GM18526 (cell line): Measurements from ENCODE around the gene TACC2.

Source experiments
- POLR2A ChIP-seq: IDR thresholded peaks from 3 replicates; pipeline ENCODE4 v1.6.1; 2011; ENCODE audit not compliant: insufficient read length; ENCODE audit errors: extremely low read depth

TACC2 gene

GRCh38 chr10:122044713-122045112 is 55.8 kb downstream of the TACC2 start:
- TF ChIP-seq POLR2A, result no peak

- no peak for TF ChIP-seq POLR2A
Observed at GRCh38 chr10:122045212-122045611, 56.2 kb downstream of the TACC2 start.

DNA sequence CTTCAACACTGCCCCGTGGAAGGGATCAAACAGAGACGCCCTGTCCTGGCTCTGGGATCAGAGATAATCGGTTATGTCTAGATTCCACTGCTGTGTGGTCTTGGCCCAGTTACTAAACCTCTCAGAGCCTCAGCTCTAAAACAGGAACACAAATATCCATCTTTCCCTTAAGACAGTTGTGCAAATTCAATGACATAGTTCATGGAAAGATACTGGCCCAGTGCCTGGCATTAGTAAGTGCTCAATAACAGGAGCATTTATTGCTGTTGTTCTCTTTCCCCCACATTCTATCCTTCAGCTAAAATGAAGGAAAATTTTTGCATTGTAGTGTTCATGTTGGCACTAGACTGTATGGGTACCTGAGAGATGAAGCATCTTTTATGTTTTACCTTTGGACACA is 58.6 kb downstream of the TACC2 start:
- no peak for TF ChIP-seq POLR2A

- no peak for TF ChIP-seq POLR2A
Observed at GRCh38 chr10:122049076-122049475, 60.1 kb downstream of the TACC2 start.

DNA sequence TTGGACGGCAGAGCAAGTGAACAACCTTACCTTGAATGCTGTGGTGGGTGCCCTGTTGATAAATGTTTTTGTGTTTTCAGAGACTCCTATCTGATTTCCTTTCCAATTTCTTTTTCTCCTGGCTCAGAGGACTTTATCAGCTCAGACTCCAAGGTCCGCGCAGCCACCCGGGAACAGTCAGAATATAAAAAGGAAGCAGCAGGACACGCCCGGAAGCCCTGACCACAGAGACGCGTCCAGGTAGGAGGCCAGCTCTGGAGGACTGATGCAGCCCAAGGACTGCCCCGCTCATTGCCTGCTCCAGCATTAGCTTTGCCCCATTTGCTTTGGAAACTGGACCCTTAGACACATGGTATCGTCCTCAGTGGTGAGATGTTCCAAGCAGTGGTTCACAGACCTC is 61.3 kb downstream of the TACC2 start:
- TF ChIP-seq POLR2A, result no peak

DNA sequence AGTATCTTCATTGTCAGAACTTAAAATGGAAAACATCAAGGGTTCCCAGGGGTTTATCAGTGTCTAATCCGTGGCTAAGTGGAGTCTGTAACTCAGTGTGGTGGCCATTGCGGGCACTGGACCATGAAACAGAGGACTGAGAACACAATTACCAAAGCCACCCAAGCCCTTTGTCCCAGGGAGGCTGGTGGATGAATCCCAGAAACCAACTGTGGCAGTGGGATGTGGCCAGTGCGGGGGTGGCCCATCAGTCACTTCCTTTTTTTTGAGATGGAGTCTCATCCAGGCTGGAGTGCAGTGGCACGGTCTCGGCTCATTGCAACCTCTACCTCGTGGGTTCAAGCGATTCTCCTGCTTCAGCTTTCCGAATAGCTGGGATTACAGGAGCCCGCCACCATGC is 61.8 kb downstream of the TACC2 start:
- TF ChIP-seq POLR2A, result no peak

DNA sequence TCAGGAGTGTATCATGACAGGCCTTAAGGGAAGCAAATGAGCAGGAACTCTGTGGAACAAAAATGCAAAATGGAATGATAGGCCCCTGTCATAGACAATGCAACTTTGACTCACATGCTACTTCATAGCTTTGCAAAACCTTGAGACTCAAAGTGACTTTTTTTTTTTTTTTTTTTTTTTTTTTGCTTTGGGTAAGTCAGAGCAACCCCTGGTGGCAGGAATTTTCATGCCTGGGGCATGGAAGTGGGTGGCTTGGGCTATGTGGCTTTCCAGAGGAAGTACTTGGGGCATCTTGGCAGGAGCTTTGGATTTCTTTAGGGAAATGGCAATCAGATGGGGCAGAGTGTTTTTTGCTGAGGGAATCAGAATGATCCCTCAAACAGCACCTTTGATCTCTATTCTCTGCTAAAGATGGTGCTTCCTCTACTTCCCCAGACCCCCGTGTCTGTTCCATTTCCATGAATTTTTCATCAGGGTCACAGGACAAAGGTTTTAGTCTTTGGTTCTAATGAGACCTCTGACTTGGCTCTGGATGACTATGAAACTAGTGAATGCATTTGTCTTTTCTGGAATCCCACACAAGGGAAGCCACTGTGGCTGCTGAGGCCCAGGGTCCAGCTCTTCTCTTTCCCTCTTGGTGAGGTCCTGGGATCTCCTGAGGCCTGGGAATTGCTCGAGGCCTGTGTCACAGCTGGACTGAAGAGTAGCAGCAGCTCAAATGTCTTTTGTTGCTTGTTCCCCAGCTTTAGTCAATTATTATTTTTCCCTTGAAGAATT is 62.8 kb downstream of the TACC2 start:
- no peak for TF ChIP-seq POLR2A

- TF ChIP-seq POLR2A, result no peak
Observed at GRCh38 chr10:122052701-122053100, 63.7 kb downstream of the TACC2 start.

DNA sequence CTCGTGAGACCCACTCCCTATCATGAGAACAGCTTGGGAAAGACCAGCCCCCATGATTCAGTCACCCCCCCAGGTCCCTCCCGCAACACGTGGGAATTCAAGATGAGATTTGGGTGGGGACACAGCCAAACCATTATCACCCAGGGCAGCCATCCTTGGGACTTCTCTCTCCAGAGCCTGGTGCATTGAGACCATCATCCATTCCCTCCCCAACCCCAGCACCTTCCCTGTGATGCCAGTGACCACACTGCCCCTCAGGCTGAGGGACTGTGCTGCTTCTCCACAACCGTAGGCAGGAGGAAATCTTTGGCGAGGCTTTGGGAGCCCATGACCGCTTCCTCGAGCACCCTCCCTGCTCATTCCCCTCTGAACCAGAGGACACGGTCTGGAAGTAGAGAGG is 64.4 kb downstream of the TACC2 start:
- TF ChIP-seq POLR2A, result no peak

- TF ChIP-seq POLR2A, result no peak
Observed at GRCh38 chr10:122054048-122055025, 65.4 kb downstream of the TACC2 start.

DNA sequence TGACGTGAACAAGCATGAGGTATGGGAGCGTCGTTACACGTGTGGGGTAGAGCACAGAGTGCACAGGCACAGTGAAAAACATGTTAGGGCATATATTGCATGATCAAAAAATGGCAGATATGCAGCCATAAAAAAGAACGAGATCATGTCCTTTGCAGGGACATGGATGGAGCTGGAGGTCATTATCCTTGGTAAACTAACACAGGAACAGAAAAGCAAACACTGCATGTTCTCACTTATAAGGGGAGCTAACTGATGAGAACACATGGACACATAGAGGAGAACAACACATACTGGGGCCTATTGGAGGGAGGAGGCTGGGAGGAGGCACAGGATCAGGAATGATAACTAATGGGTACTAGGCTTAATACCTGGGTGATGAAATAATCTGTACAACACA is 66.3 kb downstream of the TACC2 start:
- no peak for TF ChIP-seq POLR2A

GRCh38 chr10:122056431-122057094 is 67.6 kb downstream of the TACC2 start:
- TF ChIP-seq POLR2A, result no peak

DNA sequence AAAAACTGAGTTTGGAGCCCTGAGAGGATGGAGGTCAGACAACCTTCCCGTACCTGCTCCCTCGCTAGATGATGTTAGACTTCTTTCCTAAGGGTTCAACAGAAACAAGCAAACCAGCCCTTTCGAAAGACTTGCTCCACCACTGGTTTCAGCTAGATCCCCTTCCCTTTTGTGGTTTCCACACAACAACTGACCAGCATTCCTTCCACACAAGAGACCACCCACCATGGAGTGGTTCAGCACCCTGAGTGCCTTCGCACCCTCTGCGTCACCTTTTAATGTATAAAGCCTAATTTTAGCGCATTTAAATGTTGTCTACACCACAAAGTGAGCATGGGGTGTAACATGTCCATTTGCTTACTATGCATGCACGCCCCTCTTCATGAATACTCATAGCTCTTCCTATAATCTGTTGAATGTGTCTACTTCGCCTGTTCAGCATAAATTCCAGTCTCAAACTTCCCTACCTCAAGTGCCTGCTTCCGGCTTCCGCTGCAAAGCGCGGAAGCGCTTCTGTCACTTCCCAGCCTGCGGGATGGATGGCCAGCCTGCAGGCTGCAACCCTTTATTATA is 69.0 kb downstream of the TACC2 start:
- TF ChIP-seq POLR2A, result no peak

- TF ChIP-seq POLR2A, result no peak
Observed at GRCh38 chr10:122060250-122060649, 71.3 kb downstream of the TACC2 start.
